HG03280 (cell line): Measurements from ENCODE around the gene TIGD4.

Experiments
- ATAC-seq: cut with Tn5 transposase; IDR thresholded peaks from one replicate; pipeline ENCODE4 v1.9.1; 2021; ENCODE audit warnings: mild to moderate bottlenecking, moderate library complexity; ENCODE audit not compliant: unreplicated experiment

The TIGD4 gene

GRCh38 chr4:152727784-152728183 lies 51.7 kb downstream of the TIGD4 start:
- ATAC-seq = no peak

DNA sequence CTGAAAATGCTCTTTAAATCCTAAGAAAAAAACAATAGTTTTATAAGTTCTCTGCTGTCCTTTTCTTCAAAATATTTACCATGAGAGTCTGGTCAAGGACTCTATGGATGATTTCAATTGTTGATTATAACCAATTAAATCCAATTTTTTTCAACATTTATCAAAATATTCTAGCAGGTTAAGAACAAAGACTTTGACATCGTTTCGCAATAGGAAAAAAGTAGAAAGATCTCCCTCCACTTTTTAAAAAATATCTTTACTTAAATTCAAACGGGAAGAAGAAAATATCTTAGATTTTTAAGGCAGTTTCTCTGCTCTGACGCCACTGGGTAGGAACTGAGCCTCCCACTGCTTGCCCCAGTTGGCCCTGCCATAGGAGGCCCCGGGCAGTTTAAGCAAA lies 55.0 kb downstream of the TIGD4 start:
- ATAC-seq = no peak

- ATAC-seq = no peak
Measured at GRCh38 chr4:152723236-152723635, 56.3 kb downstream of the TIGD4 start.

- no peak for ATAC-seq
Measured at GRCh38 chr4:152719801-152720556, 59.6 kb downstream of the TIGD4 start.
